Astrocyte of the spinal cord (primary cell): ENCODE data around the gene ADCY7.

Experiments
- DNase-seq: peaks from one replicate; pipeline ENCODE4 v3.0.0; 2011; ENCODE audit warnings: low read depth, low spot score
- H3K4me3 ChIP-seq: 2 replicates; pipeline ENCODE4 v1.5.1; 2011; ENCODE audit warnings: low read depth, mild to moderate bottlenecking, low read length, moderate library complexity
- CTCF ChIP-seq: IDR thresholded peaks from 2 replicates; pipeline ENCODE4 v1.5.1; 2012; ENCODE audit warnings: low read depth, mild to moderate bottlenecking, low read length, inconsistent platforms
- in situ Hi-C: cut with HindIII; loops from 2 replicates; pipeline ENCODE4 v1.10.0; 2017; ENCODE audit warnings: low sequenced_read_pairs

Gene ADCY7

GRCh38 chr16:50318796-50319578 lies 52.6 kb downstream of the ADCY7 start:
- no peak for TF ChIP-seq CTCF
- in situ Hi-C loops: no loop called here
- DNase-seq: no peak
- no peak overlapping the region for H3K4me3 ChIP-seq

GRCh38 chr16:50320310-50320709 lies 54.0 kb downstream of the ADCY7 start:
- in situ Hi-C loops: no loop called here
- DNase-seq: no peak
- TF ChIP-seq CTCF: no peak
- H3K4me3 ChIP-seq: no peak overlapping the region

GRCh38 chr16:50322333-50322732 lies 56.0 kb downstream of the ADCY7 start:
- no peak overlapping the region for H3K4me3 ChIP-seq
- no peak for TF ChIP-seq CTCF
- DNase-seq: no peak
- in situ Hi-C loops: no loop called here

DNA sequence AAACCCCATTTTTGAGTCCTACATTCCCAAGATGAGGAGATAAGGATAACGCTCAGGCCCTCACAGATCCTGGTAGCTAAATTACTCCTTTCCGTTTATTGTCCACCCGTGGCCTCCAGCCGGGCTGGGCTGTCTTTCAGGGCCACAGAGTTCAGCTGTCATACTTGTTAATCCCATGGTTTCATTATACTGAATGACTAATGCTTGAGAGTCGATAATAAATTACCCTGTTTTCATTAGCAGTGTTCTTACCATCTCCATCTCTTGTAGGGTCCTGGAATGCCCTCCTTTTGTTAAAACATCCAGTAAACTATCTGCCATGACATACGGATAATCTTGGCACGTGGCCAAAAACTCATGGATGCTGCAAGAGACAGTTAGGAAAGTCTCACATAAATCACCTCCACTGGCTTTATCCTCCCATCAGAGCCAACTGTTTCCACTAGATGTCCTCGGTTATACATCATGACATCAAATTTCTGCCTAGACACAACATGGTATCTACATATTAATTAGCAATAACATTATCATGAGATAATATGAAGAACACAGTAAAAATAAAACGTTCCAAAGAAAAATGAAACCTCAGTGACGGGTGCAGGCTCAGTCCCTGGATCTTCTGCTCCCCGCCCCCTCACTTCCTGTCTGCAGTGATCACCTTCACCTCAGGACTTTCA lies 57.1 kb downstream of the ADCY7 start:
- peak; percentile 24 for TF ChIP-seq CTCF
- in situ Hi-C loops: no loop called here
- peak; percentile 38 for DNase-seq
- H3K4me3 ChIP-seq: no peak overlapping the region

DNA sequence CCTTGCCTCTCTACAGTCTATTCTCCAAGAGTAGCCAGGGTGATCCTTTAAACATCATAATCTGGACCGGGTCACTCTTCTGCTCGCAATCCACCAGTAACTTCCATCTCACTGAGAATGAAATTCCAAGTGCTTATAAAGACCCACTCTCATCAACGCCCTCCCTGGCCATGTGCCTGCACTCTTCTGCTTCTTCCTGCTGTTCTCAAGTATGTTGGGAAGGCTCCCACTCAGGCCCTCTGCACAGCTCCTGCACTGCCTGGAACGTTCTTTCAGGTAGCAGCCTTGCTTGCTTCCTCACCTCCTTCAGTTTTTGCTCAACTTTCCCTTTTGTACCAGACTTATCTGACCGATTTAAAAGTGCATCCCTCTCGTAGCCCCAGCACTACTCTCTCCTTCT lies 58.0 kb downstream of the ADCY7 start:
- in situ Hi-C loops: no loop called here
- no peak for DNase-seq
- no peak for TF ChIP-seq CTCF
- H3K4me3 ChIP-seq: no peak overlapping the region

DNA sequence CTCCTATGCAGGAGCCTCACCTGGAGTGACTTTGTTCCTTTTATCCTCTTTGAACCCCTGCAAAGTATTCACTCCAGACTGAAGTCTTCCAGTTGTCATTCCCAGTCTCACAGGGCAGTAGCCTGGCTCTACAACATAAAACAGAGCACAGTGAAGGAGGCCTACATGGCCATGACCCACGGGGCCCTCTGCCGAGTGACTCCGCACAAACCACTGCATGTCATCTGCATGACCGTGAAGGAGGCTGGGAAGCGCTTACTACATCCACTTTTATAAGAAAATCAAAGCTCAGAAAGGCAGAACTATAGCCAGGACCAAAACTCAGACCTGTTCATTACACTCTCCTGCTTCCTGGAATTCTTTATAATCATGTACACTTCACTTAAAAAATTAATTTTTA lies 59.9 kb downstream of the ADCY7 start:
- H3K4me3 ChIP-seq: no peak overlapping the region
- no peak for DNase-seq
- in situ Hi-C loops: no loop called here
- no peak for TF ChIP-seq CTCF
